ENCODE measurements around the gene FAM240B. TPM values are rescaled to one million over a fixed set of nuclear protein-coding genes. Genes with fewer than 3 reads are reported as not detected.

FAM240B gene
- total and polyA plus RNA-seq, 2 experiments from 2014 or later, result not detected

- TF ChIP-seq JUNB (IDR thresholded peaks at IDR 0.05; ENCODE audit: unreplicated experiment), result no peak
- TF ChIP-seq EZH2 (IDR thresholded peaks at IDR 0.05; ENCODE audit: low read depth, unreplicated experiment), result no peak
- TF ChIP-seq CTCF (conservative IDR thresholded peaks at IDR 0.05; ENCODE audit: low read depth in 2 of 2), result no peak
- TF ChIP-seq ETS1 (IDR thresholded peaks at IDR 0.05), result no peak
- TF ChIP-seq POLR2AphosphoS5 (IDR thresholded peaks at IDR 0.05; ENCODE audit: low read depth), result no peak
These were observed 13.0 kb upstream of the FAM240B start (continued) for GRCh38 chr9:38732885-38733284.

- peak overlapping the region; percentile 9; the same call in 1 of the 2 replicates for H3K27ac Mint-ChIP-seq
- peak overlapping the region; percentile 41; the same call in 1 of the 2 replicates for H3K4me2 ChIP-seq
These were observed 7.6 kb upstream of the FAM240B start for GRCh38 chr9:38727497-38728001.

More at GRCh38 chr9:38727497-38728001, 7.6 kb upstream of the FAM240B start:
- peaks cover 8% of the 10 kb centered on the region for H3K9me3 Mint-ChIP-seq
- H3K36me3 Mint-ChIP-seq (ENCODE audit: low read depth), result peaks cover 8% of the 10 kb centered on the region; the same call in 2 of the 3 replicates
- Histone ChIP-seq H3K4me1 (ENCODE audit: insufficient read depth) (peaks cover 3% of the 10 kb centered on the region; the same call in 1 of the 2 replicates), H4K20me1 (replicated peaks; ENCODE audit: insufficient read depth) (no peaks in the 10 kb centered on the region), H3K36me3 (ENCODE audit: insufficient read depth) (no peaks in the 10 kb centered on the region), H3K4me3 (no peak overlapping the region), H3K9me2 (ENCODE audit: insufficient read depth) (0 out of 2 replicates have a peak, but pooled peaks cover 4% of the 10 kb centered on the region), H2AFZ (peak overlapping the region; percentile 14), H3K27ac (ENCODE audit: low read depth) (no peak overlapping the region), H3F3A (replicated peaks; ENCODE audit: low read depth) (0 out of 2 replicates have a peak, but pooled peaks cover 3% of the 10 kb centered on the region), H3K79me2 (replicated peaks; ENCODE audit: insufficient read depth) (no peaks in the 10 kb centered on the region), H3K27me3 (ENCODE audit: insufficient read depth) (no peaks in the 10 kb centered on the region)
- no peak for TF ChIP-seq ZNF331 (CRISPR knock-in tag; IDR thresholded peaks at IDR 0.05; ENCODE audit: low read depth)
- TF ChIP-seq CTCF (conservative IDR thresholded peaks at IDR 0.05; ENCODE audit: low read depth in 2 of 2), result peak; percentile 65 to 83
- TF ChIP-seq REST (IDR thresholded peaks at IDR 0.05; ENCODE audit: unreplicated experiment), result no peak
- TF ChIP-seq ZNF462 (CRISPR knock-in tag; IDR thresholded peaks at IDR 0.05), result 0 out of 2 replicates have a peak, but pooled peaks have one; percentile 27
- peaks cover 8% of the 10 kb centered on the region for H3K27me3 Mint-ChIP-seq (ENCODE audit: insufficient read depth, low read depth, poor library complexity)
- H3K4me1 Mint-ChIP-seq, result peaks cover 4% of the 10 kb centered on the region
- peak; percentile 80 for DNase-seq (ENCODE audit: low spot score)
- H3K4me3 Mint-ChIP-seq, result no peak overlapping the region; the same call in 2 of the 3 replicates
- peak; percentile 97 for ATAC-seq

Measured in GM23338 (cell line).